SU-DHL-6 (cell line): ENCODE results near the gene INSR.

Experiments used
- EZH2phosphoT487 ChIP-seq: fragments of 200-600 bp; sonication (generic), shearing (Covaris generic); conservative IDR thresholded peaks from 2 replicates; pipeline ENCODE4 v1.6.1; 2018; ENCODE audit warnings: mild to moderate bottlenecking, antibody characterized with exemption, low read length, moderate library complexity, mixed read lengths
- TF ChIP-seq, protein P1 (sequence below): fragments of 200-600 bp; sonication (generic); IDR thresholded peaks from one replicate; pipeline ENCODE4 v1.5.1; 2017; ENCODE audit warnings: antibody characterized with exemption, mild to moderate bottlenecking, low read length, moderate library complexity; ENCODE audit not compliant: insufficient read depth, poor library complexity, severe bottlenecking

GRCh38 chr19:7328647-7329046, 34.4 kb upstream of the INSR start:
- TF ChIP-seq, protein P1, sequence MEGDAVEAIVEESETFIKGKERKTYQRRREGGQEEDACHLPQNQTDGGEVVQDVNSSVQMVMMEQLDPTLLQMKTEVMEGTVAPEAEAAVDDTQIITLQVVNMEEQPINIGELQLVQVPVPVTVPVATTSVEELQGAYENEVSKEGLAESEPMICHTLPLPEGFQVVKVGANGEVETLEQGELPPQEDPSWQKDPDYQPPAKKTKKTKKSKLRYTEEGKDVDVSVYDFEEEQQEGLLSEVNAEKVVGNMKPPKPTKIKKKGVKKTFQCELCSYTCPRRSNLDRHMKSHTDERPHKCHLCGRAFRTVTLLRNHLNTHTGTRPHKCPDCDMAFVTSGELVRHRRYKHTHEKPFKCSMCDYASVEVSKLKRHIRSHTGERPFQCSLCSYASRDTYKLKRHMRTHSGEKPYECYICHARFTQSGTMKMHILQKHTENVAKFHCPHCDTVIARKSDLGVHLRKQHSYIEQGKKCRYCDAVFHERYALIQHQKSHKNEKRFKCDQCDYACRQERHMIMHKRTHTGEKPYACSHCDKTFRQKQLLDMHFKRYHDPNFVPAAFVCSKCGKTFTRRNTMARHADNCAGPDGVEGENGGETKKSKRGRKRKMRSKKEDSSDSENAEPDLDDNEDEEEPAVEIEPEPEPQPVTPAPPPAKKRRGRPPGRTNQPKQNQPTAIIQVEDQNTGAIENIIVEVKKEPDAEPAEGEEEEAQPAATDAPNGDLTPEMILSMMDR: peak; percentile 39
- TF ChIP-seq EZH2phosphoT487: no peak
